Thyroid gland (tissue), 4 donors: ENCODE results near the gene UBR4. TPM values are rescaled to one million over a fixed set of nuclear protein-coding genes. Genes with fewer than 3 reads are reported as not detected.
A peak's percentile ranks its signal among the peaks of the same experiment; 100 is the strongest.
"Not testable (repeated sequence)": the region's sequence is repeated elsewhere in the genome, so short reads cannot be mapped to it uniquely, and the experiment has no call there.

Experiments used
- DNase-seq, 2 donors: peaks; one replicate each; pipeline ENCODE4 v3.0.0-alpha.2; 2019
- H3K27ac ChIP-seq, 3 donors: fragments of 200-600 bp; sonication (generic); 1 replicate in 2 of 3; 2 replicates in 1 of 3; pipeline ENCODE4 v1.5.1; 2016 to 2019; ENCODE audit warnings: mild to moderate bottlenecking in 1 of 3, moderate library complexity in 1 of 3
- H3K27me3 ChIP-seq: fragments of 200-600 bp; sonication (generic); one replicate; pipeline ENCODE4 v1.5.1; 2019
- H3K36me3 ChIP-seq, 2 donors: fragments of 200-600 bp; sonication (generic); one replicate each; pipeline ENCODE4 v1.5.1; 2016 to 2019
- H3K4me1 ChIP-seq, 2 donors: fragments of 200-600 bp; sonication (generic); one replicate each; pipeline ENCODE4 v1.5.1; 2017 to 2019
- H3K4me3 ChIP-seq, 3 donors: fragments of 200-600 bp; sonication (generic); replicated peaks in 1 of 3; 1 replicate in 2 of 3; 2 replicates in 1 of 3; pipeline ENCODE4 v1.5.1; 2016; ENCODE audit warnings: mild to moderate bottlenecking in 1 of 3
- H3K9me3 ChIP-seq: fragments of 200-600 bp; sonication (generic); one replicate; pipeline ENCODE4 v1.5.1; 2017
- POLR2A ChIP-seq, 2 donors: fragments of 450-650 bp; IDR thresholded peaks; one replicate each; pipeline ENCODE4 v1.6.1; 2017; ENCODE audit warnings: antibody characterized with exemption in 2 of 2, mild to moderate bottlenecking in 2 of 2, moderate library complexity in 1 of 2
- WGBS, 2 donors: methylation state at CpG; one replicate each; pipeline ENCODE4 v1.1.5; 2017; 5-methylcytosine and 5-hydroxymethylcytosine counted together
- intact Hi-C: fragments of 100-400 bp; cut with DNase I; formaldehyde crosslinking; loops from one replicate; pipeline ENCODE4 v1.15.1; 2023
- total RNA-seq, 4 donors: library from RNA; depleted of rRNA; stranded (reverse); fragments of >200 nt; gene quantifications; one replicate each; pipeline ENCODE4 v1.2.3, GENCODE V29; 2016
- TF ChIP-seq, protein P1 (sequence below), 6 experiments: fragments of 200-600 bp in 3 of 6; fragments of 450-650 bp in 3 of 6; sonication (generic) in 3 of 6; IDR thresholded peaks; one replicate each; pipeline ENCODE4 v1.5.1; 2016 to 2019; ENCODE audit warnings: antibody characterized with exemption in 6 of 6, mild to moderate bottlenecking in 2 of 6, inconsistent platforms in 1 of 6, moderate library complexity in 1 of 6

UBR4 gene
- total RNA-seq, 4 donors from 2014 or later = 110 to 221 (median 160) TPM

DNA sequence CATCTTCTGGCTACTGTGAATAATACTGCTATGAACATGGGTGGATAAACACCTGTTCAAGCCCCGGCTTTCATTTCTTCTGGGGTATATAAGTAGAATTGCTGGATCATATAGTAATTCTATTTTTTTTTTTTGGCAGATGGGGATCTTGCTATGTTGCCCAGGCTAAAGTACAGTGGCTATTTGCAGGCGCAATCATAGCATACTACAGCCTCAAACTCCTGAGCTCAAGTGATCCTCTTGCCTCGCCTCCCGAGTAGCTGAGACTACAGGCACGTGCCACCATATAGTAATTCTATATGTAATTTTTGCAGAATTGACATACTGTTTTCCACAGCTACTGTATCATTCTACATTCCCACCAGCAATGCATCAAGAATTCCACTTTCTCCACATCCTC is 27.8 kb downstream of the UBR4 start:
- Histone ChIP-seq H3K4me1 (peaks cover 0 to 7% of the 10 kb centered on the region in 2 donors), H3K36me3 (peaks cover 57 to 63% of the 10 kb centered on the region in 2 donors), H3K27ac (no peak overlapping the region), H3K9me3 (no peaks in the 10 kb centered on the region), H3K4me3 (no peak overlapping the region), H3K27me3 (no peaks in the 10 kb centered on the region)
- TF ChIP-seq, protein P1, sequence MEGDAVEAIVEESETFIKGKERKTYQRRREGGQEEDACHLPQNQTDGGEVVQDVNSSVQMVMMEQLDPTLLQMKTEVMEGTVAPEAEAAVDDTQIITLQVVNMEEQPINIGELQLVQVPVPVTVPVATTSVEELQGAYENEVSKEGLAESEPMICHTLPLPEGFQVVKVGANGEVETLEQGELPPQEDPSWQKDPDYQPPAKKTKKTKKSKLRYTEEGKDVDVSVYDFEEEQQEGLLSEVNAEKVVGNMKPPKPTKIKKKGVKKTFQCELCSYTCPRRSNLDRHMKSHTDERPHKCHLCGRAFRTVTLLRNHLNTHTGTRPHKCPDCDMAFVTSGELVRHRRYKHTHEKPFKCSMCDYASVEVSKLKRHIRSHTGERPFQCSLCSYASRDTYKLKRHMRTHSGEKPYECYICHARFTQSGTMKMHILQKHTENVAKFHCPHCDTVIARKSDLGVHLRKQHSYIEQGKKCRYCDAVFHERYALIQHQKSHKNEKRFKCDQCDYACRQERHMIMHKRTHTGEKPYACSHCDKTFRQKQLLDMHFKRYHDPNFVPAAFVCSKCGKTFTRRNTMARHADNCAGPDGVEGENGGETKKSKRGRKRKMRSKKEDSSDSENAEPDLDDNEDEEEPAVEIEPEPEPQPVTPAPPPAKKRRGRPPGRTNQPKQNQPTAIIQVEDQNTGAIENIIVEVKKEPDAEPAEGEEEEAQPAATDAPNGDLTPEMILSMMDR (IDR thresholded peaks at IDR 0.05) = no peak
- no peak for TF ChIP-seq POLR2A (IDR thresholded peaks at IDR 0.05)
- intact Hi-C loops = no loop called here
- WGBS, 2 donors = 96 to 98% methylated on average over 5 of the region's 5 CpGs
- no peak for DNase-seq

DNA sequence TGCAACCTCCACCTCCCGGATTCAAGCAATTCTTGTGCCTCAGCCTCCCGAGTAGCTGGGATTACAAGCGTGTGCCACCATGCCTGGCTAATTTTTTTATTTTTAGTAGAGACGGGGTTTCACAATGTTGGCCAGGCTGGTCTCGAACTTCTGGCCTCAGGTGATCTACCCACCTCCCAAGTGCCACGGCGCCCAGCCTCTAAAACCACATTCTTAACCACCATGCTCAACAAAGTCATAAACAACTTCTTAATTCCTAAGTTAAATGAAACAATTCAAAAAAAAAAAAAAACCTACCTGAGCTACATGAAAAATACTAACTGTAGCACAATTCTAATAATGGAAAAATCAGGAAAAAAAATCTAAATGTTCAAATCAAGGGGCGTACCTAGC is 29.8 kb downstream of the UBR4 start:
- H3K9me3 ChIP-seq, H3K4me3 ChIP-seq, H3K27me3 ChIP-seq, intact Hi-C loops, DNase-seq, H3K4me1 ChIP-seq: not testable (repeated sequence)
- 92 to 93% methylated on average over 8 of the region's 8 CpGs for WGBS, 2 donors
- Histone ChIP-seq H3K27ac (peak overlapping the region in 1 of 3 donors; percentile 27), H3K36me3 (peaks cover 56 to 61% of the 10 kb centered on the region in 2 donors)

DNA sequence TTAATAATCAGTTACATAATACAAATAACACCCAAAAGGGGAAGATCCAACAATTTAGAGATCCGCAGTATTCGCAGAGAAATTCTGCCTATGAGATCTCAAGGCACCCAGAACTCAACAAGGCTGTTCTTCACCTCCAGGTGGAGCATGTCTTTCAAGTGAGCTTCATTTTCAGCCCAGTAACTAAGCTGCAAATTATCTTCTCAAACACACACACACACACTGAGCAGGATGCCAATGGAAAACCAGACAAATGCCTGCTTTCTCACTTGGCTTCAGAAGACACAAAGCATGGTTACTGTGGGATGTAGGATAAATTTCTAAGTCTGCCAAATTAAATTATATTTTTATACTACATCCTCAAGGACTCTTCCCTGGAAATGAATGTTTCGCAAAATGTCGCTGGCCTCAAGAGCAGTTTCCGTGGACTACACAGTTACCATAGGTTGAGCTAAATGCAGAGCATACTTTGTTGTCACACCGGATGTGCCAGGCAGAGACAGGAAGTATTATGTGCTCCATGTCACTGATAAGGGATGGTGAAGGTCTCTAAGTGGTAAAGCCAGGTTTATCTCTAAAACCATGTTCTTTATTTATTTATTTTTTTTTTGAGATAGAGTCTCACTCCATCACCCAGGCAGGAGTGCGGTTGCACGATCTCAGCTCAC is 30.3 kb downstream of the UBR4 start:
- Histone ChIP-seq H3K4me3 (no peak overlapping the region), H3K4me1 (peaks cover 0 to 7% of the 10 kb centered on the region in 2 donors), H3K27ac (peak overlapping the region in 2 of 3 donors; percentile 27 to 50), H3K27me3 (no peaks in the 10 kb centered on the region), H3K9me3 (no peaks in the 10 kb centered on the region), H3K36me3 (peaks cover 55 to 61% of the 10 kb centered on the region in 2 donors)
- peak in 1 of 2 donors; percentile 10 for DNase-seq
- WGBS, 2 donors = 81 to 90% methylated on average over 8 of the region's 8 CpGs
- TF ChIP-seq POLR2A (IDR thresholded peaks at IDR 0.05) = no peak
- TF ChIP-seq, protein P1 (IDR thresholded peaks at IDR 0.05) = peak in 3 of 6 experiments; percentile 22 to 41 (median 33)
- intact Hi-C loops = no loop called here

DNA sequence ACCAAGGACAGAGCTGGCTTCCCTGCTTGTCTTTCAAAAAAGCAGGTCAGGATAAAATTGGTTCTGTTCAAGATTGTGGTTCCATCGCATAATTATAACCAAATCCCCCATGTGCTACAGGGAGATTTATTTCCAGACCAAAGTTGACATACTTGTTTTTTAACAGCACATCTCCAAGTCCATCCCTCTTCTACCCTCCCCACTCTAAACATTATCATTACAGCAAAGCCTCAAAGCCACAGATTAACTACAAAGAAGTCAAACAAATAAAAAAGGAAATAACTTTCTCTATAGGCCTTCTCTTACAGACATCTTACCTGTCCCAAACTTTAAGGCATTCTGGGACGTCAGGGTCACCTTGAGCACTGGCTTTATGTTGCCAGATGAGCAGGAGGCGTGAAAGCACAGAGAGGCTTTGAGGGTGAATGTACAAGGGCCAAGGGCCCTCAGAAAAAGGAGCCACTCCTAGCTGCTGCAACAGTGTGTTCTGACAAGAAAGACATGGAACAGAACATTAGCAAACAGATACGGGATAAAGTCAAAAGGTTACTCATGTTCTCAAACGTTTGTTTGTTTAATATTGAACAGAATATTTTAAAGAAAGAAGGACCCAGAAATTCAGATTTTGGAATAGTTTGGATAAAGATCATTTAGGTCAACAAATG is 31.2 kb downstream of the UBR4 start:
- Histone ChIP-seq H3K27ac (peak overlapping the region; percentile 27 to 50 (median 40)), H3K4me3 (no peak overlapping the region), H3K36me3 (peaks cover 57 to 60% of the 10 kb centered on the region in 2 donors), H3K4me1 (peaks cover 0 to 7% of the 10 kb centered on the region in 2 donors), H3K27me3 (no peaks in the 10 kb centered on the region), H3K9me3 (no peaks in the 10 kb centered on the region)
- peak; percentile 56 to 62 for DNase-seq
- intact Hi-C loops = no loop called here
- WGBS, 2 donors = 65 to 68% methylated on average over 5 of the region's 5 CpGs
- TF ChIP-seq POLR2A (IDR thresholded peaks at IDR 0.05) = no peak
- TF ChIP-seq, protein P1 (IDR thresholded peaks at IDR 0.05) = no peak

DNA sequence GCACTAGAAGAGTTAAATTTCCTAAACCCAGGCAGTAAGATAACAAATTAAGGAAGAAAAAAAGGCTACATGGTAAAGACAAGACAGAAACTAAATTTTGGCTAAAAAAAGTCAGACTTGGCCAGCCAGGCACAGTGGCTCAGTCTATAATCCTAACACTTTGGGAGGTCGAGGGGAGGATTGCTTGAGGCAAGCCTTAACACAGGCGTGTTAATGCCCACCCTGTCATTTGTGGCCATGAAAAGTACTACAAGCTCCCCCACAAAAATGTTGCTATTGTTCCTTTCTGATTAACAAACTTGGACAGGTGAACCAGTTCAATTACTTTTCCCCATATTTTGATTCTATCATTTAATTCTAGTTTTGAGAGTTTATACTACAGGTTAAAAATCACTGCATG is 32.3 kb downstream of the UBR4 start:
- Histone ChIP-seq H3K9me3 (no peaks in the 10 kb centered on the region), H3K27me3 (no peaks in the 10 kb centered on the region), H3K27ac (no peak overlapping the region), H3K4me1 (peaks cover 0 to 7% of the 10 kb centered on the region in 2 donors), H3K36me3 (peaks cover 57 to 59% of the 10 kb centered on the region in 2 donors), H3K4me3 (no peak overlapping the region)
- no peak for DNase-seq
- intact Hi-C loops = no loop called here
- 84 to 88% methylated on average over 2 of the region's 2 CpGs for WGBS, 2 donors
- TF ChIP-seq, protein P1 (IDR thresholded peaks at IDR 0.05) = no peak
- no peak for TF ChIP-seq POLR2A (IDR thresholded peaks at IDR 0.05)
